Measurements from ENCODE around the gene NOD2.

NOD2 gene

DNA sequence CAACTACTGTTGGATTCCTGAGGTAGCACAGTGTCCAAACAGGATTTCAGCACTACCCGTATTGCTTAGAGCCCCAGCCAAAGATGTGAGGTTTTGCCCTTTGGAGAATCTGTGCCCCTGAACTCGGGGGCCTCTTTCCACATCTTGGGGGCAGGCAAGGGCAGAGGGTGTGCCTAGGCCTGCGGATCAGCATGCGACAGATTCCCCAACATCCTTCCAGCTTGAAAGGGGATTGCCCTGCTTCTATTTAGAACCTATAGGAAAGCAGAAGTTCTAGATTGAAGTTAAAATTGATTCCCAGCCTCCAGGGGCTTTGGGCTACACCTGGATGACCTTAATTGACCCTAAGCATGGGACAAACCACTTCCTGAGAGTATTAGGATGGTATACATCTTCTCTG is 19.6 kb downstream of the NOD2 start:
- no peak overlapping the region for H3K4me3 ChIP-seq (replicated peaks in 1 of 2; ENCODE audit: low read depth in 2 of 2, low read length in 2 of 2)
- no peak for DNase-seq (ENCODE audit: low read depth in 2 of 2)
- TF ChIP-seq, protein P1, sequence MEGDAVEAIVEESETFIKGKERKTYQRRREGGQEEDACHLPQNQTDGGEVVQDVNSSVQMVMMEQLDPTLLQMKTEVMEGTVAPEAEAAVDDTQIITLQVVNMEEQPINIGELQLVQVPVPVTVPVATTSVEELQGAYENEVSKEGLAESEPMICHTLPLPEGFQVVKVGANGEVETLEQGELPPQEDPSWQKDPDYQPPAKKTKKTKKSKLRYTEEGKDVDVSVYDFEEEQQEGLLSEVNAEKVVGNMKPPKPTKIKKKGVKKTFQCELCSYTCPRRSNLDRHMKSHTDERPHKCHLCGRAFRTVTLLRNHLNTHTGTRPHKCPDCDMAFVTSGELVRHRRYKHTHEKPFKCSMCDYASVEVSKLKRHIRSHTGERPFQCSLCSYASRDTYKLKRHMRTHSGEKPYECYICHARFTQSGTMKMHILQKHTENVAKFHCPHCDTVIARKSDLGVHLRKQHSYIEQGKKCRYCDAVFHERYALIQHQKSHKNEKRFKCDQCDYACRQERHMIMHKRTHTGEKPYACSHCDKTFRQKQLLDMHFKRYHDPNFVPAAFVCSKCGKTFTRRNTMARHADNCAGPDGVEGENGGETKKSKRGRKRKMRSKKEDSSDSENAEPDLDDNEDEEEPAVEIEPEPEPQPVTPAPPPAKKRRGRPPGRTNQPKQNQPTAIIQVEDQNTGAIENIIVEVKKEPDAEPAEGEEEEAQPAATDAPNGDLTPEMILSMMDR (IDR thresholded peaks at IDR 0.05; ENCODE audit: low read depth, low read length): no peak

DNA sequence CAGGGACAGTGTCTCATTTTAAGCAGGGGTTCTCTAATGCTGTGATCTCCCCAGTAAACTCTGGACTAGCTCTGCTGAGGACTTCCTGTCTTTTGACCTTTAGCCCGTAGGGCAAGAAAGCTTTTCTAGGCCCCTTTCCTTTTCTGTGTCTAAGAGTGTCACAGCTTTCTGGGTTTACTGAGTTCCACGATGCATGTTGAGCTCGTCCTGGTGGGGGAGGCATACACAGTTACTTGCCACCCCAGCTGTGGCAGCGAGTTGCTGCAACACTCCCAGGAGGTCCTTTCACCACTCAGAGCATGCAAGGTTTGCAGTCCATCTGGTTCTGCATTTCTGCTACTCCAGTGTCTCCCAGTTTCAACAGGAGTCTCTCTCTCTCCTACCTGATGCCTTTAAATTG is 23.7 kb downstream of the NOD2 start:
- DNase-seq (ENCODE audit: low read depth in 2 of 2): no peak
- H3K4me3 ChIP-seq (replicated peaks in 1 of 2; ENCODE audit: low read depth in 2 of 2, low read length in 2 of 2): no peak overlapping the region
- TF ChIP-seq, protein P1 (IDR thresholded peaks at IDR 0.05; ENCODE audit: low read depth, low read length): no peak

DNA sequence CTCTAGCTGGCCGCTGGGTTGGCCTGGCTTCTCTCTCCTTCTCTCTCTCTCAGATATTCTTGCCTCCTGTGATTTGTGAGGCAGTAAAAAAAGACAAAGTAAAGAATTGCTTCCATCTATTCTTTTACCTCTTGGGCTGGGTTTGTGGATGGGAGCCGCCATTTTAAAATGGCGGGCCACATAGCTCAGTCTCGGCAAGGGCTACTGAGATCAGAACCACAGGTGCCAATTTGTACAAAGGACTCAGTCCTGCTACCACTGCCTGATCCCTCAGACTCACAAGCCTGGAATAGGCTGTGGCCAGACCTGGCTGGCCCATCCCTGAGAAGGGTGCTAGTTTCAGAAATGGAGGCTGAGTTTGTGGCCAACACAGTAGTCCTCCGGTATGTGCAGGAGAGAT is 24.1 kb downstream of the NOD2 start:
- no peak overlapping the region for H3K4me3 ChIP-seq (replicated peaks in 1 of 2; ENCODE audit: low read depth in 2 of 2, low read length in 2 of 2)
- TF ChIP-seq, protein P1 (IDR thresholded peaks at IDR 0.05; ENCODE audit: low read depth, low read length): no peak
- no peak for DNase-seq (ENCODE audit: low read depth in 2 of 2)

DNA sequence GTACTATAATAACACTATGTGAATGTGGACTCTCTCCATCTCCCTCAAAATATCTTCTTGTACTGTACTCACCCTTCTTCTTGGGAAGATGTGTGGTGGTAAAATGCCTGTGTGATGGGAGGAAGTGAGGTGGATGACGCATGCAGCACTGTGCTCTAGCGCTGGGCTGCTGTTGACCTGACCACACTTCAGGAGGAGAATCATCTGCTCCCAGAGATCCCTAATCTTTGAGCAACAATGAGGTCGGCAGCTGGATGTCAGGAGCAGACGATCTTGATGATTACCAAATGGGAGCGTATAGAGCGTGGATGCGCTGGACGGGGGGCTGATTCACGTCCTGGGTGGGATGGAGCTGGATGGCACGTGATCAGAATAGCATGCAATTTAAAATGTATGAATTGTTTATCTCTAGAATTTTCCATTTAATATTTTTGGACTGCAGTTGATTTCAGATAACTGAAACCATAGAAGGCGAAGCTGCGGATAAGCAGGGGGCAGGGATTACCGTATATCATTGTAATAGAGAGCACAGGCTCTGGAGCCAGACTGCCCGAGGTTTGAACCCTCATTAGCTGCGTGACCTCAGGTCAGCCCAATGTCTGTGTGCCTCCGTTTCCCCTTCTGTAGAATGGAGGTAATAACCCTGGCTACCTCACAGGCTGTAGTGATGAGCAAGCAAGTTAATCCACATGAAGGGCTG is 24.8 kb downstream of the NOD2 start:
- TF ChIP-seq, protein P1 (IDR thresholded peaks at IDR 0.05; ENCODE audit: low read depth, low read length): no peak
- peak; percentile 34 to 43 for DNase-seq (ENCODE audit: low read depth in 2 of 2)
- no peak overlapping the region for H3K4me3 ChIP-seq (replicated peaks in 1 of 2; ENCODE audit: low read depth in 2 of 2, low read length in 2 of 2)

DNA sequence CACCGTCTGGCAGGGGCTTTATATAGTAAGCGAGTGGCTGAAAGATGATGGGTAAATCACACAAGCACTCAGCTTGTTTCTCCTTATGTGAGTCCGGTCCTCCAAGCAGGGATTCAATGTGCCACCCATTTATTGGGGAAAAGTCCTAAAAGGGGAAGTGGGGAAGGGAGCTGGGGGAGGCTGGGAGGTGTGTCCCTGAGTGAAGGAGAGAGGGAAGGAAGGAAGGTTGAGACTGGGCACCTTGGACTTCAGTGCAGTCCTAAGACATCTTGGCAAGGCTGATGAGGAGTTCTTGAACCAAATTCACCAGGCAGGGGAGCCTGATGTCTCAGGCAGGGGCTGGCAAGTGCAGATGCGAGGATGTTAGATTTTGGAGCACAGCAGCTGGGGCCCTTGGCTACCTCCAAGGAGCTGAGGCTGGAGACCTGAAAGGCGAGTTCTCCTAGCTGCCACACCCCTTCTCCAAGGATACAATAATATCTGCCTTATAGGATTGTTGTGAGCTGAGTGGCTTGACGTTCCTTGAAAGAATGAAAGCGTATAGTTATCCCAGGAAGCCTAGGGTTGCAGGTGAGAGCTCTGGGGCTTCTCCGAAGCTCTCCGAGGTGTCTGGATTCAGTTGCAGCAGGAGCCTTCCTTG is 25.5 kb downstream of the NOD2 start:
- TF ChIP-seq, protein P1 (IDR thresholded peaks at IDR 0.05; ENCODE audit: low read depth, low read length): no peak
- no peak overlapping the region for H3K4me3 ChIP-seq (replicated peaks in 1 of 2; ENCODE audit: low read depth in 2 of 2, low read length in 2 of 2)
- DNase-seq (ENCODE audit: low read depth in 2 of 2): no peak

DNA sequence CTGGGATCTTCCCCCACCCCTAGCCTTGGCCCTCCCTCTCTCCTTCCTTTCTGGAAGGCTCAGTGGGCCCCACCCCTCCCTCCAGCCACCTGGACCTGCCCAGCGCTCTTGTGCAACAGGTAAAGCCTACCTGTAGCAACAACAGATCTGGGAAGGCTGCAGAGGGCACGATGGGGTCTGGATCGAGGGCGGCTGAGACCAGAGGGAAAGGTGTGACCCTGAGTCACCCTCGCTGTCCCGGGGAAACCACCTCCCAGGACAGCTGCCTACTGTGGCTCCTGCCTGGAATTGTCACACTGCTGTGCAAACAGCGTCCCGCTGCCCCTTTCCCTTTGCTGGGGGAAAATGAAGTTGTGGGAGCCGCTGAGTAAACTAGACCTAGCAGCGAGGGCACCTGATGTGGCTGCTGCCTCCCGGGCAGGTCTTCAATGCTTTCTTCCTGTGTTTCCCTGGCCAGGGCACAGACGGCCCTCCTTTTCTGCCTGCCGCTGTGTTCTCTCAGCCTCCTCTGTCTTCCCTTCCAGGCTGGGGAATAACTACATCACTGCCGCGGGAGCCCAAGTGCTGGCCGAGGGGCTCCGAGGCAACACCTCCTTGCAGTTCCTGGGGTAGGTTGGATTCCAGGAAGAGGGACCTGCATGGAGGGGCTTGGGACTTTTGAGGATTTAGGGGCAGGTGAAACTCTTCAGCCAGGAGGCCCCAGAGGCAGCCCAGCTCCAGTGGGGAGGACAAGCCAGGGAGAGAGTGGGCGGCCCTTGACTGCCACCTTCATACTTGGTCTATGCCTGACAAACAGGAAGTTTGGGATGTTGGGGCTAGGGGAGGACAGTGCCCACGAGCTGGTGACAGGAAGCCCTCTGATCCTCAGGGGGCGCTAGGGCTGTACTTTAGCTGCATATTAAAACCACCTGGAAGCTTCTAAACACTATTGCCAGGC is 26.3 kb downstream of the NOD2 start:
- no peak overlapping the region for H3K4me3 ChIP-seq (replicated peaks in 1 of 2; ENCODE audit: low read depth in 2 of 2, low read length in 2 of 2)
- no peak for DNase-seq (ENCODE audit: low read depth in 2 of 2)
- TF ChIP-seq, protein P1 (IDR thresholded peaks at IDR 0.05; ENCODE audit: low read depth, low read length): no peak

Measured in cardiac fibroblast (primary cell).